ENCODE data around the gene EPHA6. TPM values are rescaled to one million over a fixed set of nuclear protein-coding genes. Genes with fewer than 3 reads are reported as not detected.

Gene EPHA6
- total RNA-seq, 2 donors from 2014 or later: 0.22 to 3.0 TPM

DNA sequence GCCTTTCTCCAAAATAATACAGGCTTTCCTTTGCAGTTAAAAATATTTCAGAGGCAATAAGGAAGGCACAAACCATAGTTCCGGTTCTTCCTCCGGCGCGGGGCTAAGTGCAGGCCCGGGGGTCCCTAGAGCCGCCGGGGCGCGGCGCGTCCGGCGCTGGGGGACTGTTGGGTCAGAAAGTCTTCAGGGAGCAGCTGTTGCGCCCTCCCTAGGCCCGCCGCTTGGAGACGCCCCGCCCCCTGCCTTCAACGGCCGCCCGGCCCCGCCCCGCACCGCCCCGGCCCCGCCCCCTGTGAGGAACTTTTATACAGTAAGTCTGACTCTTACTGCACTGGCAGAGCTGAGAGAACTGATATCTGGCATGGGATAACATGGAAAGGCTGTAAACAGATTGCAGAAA, 667.0 kb downstream of the EPHA6 start:
- Histone ChIP-seq H3K4me1 (no peaks in the 10 kb centered on the region), H3K9ac (ENCODE audit: low read depth in 2 of 2, low read length in 2 of 2) (no peak overlapping the region), H3K36me3 (no peaks in the 10 kb centered on the region), H3K4me3 (no peak overlapping the region), H3K27ac (no peak overlapping the region), H3K9me3 (no peaks in the 10 kb centered on the region), H3K27me3 (no peaks in the 10 kb centered on the region)
- intact Hi-C loops (cut with DNase I): no loop called here
- TF ChIP-seq, protein P1, sequence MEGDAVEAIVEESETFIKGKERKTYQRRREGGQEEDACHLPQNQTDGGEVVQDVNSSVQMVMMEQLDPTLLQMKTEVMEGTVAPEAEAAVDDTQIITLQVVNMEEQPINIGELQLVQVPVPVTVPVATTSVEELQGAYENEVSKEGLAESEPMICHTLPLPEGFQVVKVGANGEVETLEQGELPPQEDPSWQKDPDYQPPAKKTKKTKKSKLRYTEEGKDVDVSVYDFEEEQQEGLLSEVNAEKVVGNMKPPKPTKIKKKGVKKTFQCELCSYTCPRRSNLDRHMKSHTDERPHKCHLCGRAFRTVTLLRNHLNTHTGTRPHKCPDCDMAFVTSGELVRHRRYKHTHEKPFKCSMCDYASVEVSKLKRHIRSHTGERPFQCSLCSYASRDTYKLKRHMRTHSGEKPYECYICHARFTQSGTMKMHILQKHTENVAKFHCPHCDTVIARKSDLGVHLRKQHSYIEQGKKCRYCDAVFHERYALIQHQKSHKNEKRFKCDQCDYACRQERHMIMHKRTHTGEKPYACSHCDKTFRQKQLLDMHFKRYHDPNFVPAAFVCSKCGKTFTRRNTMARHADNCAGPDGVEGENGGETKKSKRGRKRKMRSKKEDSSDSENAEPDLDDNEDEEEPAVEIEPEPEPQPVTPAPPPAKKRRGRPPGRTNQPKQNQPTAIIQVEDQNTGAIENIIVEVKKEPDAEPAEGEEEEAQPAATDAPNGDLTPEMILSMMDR (IDR thresholded peaks at IDR 0.05): no peak
- DNase-seq: no peak

DNA sequence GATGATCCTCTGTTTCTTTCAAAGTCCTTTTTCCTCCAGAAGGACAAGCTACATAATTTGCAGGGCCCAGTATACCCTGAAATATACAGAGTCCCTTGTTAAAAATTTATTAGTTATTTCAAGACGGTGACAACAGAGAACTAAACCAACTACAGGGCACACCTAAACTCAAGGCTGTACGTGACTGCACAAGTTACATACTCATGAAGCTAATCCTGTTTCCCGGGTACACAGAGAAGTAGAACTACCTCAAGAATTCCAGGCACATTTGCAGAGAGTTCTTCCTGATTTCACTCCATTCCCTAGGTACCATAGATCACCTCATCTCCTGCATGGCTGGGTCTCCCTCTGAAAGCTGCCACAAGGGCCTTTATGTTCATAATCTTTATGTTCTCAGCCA, 670.8 kb downstream of the EPHA6 start:
- TF ChIP-seq, protein P1 (IDR thresholded peaks at IDR 0.05): no peak
- no peaks in the 10 kb centered on the region for H3K27me3 ChIP-seq
- H3K4me1 ChIP-seq: no peaks in the 10 kb centered on the region
- no peaks in the 10 kb centered on the region for H3K9me3 ChIP-seq
- no peaks in the 10 kb centered on the region for H3K36me3 ChIP-seq
- H3K27ac ChIP-seq: no peak overlapping the region
- H3K4me3 ChIP-seq: no peak overlapping the region
- no peak for DNase-seq
- intact Hi-C loops (cut with DNase I): no loop called here
- H3K9ac ChIP-seq (ENCODE audit: low read depth in 2 of 2, low read length in 2 of 2): no peak overlapping the region

DNA sequence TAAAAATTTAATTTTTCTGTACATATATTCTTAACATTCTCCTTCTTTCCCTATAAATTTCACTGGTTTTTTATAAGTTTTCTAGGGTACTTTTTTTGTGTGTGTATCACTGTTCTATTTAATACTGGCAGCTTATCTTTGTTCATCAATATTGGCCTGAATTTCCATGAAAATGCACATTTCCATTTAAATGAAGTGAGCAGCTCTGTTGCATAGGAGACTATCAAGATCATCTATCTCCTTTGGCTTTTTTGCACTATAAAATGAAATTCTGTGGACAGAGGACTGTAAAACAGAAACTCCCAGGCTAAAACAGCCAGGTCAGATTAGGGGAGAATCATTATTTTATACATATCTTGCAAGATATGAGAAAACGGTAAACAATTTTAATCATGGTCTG, 673.2 kb downstream of the EPHA6 start:
- DNase-seq: no peak
- no peak overlapping the region for H3K27ac ChIP-seq
- H3K9ac ChIP-seq (ENCODE audit: low read depth in 2 of 2, low read length in 2 of 2): no peak overlapping the region
- H3K36me3 ChIP-seq: no peaks in the 10 kb centered on the region
- H3K27me3 ChIP-seq: no peaks in the 10 kb centered on the region
- H3K4me1 ChIP-seq: no peaks in the 10 kb centered on the region
- TF ChIP-seq, protein P1 (IDR thresholded peaks at IDR 0.05): no peak
- H3K9me3 ChIP-seq: no peaks in the 10 kb centered on the region
- intact Hi-C loops (cut with DNase I): no loop called here
- H3K4me3 ChIP-seq: no peak overlapping the region

DNA sequence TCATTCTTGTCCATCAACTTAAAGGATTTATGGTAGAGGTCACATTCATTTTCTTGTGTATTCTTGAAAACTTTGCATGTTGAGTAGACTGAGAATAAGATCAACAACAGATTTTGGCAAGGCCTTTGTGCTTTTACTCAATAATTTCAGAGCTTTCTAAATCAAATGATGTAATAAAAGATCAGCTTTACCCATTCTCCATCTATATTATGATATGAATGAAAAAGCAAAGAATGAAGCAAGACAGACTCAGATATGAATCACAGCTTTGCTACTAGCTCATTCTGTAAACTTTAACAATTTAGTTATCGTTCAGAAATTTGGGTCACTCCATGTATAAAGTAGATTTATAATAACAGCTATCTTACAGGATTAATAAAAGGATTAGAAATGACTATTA, 674.3 kb downstream of the EPHA6 start:
- Histone ChIP-seq H3K4me3 (no peak overlapping the region), H3K9ac (ENCODE audit: low read depth in 2 of 2, low read length in 2 of 2) (no peak overlapping the region), H3K27me3 (no peaks in the 10 kb centered on the region), H3K36me3 (no peaks in the 10 kb centered on the region), H3K27ac (no peak overlapping the region), H3K9me3 (no peaks in the 10 kb centered on the region), H3K4me1 (no peaks in the 10 kb centered on the region)
- TF ChIP-seq, protein P1 (IDR thresholded peaks at IDR 0.05): no peak
- DNase-seq: no peak
- intact Hi-C loops (cut with DNase I): no loop called here

DNA sequence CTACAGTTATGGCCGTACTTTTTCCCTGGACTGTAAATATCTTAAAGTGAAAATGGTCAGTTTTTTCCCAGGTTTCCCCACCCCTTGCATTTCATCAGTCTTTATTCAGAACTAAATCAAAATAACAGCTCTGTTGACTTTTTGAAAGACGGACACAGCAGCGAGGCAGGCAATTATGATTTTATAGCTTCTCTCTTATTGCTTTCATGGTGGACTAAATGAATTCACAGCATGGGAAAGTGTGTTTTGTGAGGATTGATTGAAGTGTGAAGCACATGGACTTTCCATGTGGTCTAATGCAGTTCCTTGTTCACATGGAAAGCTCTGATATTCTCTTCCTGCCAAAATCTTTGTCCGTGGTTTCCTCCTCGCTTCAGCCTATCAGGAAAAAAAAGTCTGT, 681.5 kb downstream of the EPHA6 start:
- no peaks in the 10 kb centered on the region for H3K36me3 ChIP-seq
- H3K4me3 ChIP-seq: no peak overlapping the region
- no peak overlapping the region for H3K27ac ChIP-seq
- no peak for DNase-seq
- intact Hi-C loops (cut with DNase I): no loop called here
- no peaks in the 10 kb centered on the region for H3K9me3 ChIP-seq
- H3K27me3 ChIP-seq: no peaks in the 10 kb centered on the region
- TF ChIP-seq, protein P1 (IDR thresholded peaks at IDR 0.05): no peak
- no peak overlapping the region for H3K9ac ChIP-seq (ENCODE audit: low read depth in 2 of 2, low read length in 2 of 2)
- no peaks in the 10 kb centered on the region for H3K4me1 ChIP-seq

DNA sequence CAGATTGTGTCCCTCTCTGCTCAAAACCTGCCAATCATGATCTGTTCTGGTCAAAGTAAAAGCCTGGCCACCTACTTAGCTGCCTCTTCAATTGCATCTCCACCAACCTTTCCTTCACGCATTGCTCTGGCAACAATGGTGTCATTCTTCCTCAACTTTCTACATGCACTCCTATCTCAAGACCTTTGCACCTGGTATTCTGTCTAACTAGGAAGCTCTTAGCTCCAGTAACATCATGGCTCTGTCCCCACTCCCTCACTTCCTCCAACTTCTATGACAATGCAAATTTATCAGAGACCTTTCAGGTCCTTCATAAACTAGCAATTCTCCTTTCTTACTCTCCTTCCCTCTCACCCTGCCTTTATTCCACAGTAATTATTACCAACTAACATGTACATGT, 682.7 kb downstream of the EPHA6 start:
- no peak overlapping the region for H3K27ac ChIP-seq
- no peak for DNase-seq
- TF ChIP-seq, protein P1 (IDR thresholded peaks at IDR 0.05): no peak
- H3K4me1 ChIP-seq: no peaks in the 10 kb centered on the region
- H3K4me3 ChIP-seq: no peak overlapping the region
- intact Hi-C loops (cut with DNase I): no loop called here
- H3K27me3 ChIP-seq: no peaks in the 10 kb centered on the region
- no peaks in the 10 kb centered on the region for H3K36me3 ChIP-seq
- no peaks in the 10 kb centered on the region for H3K9me3 ChIP-seq
- no peak overlapping the region for H3K9ac ChIP-seq (ENCODE audit: low read depth in 2 of 2, low read length in 2 of 2)

Measured in colonic mucosa (tissue), 4 donors.